Effector CD4-positive, alpha-beta T cell (primary cell): ENCODE results near the gene SCML1.

ENCODE experiments used
- DNase-seq: peaks from one replicate; pipeline ENCODE4 v3.0.0-alpha.2; 2020

Gene SCML1

DNA sequence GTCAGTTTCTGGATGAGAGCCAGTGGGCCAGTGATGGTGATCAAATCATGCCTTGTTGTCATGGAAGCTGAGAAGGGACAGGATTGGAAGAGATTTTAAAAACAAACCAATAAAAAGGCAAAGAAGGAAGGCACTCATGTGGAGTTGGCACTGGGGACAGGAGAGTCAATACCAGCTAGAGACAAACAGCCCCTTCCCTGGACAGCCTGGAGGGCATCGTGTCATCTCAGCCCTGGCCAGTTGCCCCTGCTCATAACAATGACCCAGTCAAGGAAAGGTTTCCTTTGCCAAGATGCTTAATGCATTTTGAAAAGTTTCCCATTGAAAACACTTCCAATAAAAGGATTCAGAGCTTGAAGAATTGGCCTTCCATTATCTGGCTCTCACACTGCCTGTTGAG lies 55.5 kb downstream of the SCML1 start:
- DNase-seq = no peak

DNA sequence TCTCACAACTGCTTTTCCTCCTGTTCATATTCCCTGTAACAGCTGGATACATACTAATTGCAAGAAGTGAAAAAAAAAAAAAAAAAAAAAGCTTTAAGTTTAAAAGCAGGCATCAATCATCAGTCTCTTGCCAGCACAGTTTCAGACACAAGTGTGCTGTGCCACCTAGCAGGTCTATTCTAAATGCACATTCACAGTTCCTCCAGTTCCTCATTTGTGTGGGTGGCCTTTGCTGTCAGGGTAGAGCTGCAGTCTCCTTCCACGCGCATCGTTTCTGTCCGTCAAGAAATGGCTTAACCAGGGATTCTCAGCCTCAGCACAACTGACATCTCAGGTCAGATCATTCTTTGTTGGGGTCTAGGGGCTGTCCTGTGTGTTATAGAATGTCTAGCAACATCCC lies 61.6 kb downstream of the SCML1 start:
- DNase-seq = no peak

DNA sequence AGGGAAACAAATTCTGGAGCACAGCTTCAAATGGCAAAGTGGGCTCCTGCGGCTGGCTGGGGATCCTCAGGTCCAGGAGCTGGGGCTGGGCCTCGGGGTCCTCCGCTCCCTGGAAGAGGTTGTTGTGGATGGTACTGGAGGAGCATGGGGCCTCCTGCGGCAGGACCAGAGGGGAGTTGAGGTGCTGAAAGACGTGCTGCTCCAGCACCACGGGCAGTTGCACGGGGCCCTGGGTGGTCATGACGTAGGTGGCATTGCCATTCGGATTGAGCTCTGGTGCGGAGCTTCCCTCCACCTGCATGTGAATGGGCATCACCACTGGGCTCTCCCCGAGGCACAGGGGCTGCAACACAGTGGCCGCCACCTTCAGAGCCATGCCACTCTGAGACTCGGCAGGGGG lies 64.1 kb downstream of the SCML1 start:
- no peak for DNase-seq

DNA sequence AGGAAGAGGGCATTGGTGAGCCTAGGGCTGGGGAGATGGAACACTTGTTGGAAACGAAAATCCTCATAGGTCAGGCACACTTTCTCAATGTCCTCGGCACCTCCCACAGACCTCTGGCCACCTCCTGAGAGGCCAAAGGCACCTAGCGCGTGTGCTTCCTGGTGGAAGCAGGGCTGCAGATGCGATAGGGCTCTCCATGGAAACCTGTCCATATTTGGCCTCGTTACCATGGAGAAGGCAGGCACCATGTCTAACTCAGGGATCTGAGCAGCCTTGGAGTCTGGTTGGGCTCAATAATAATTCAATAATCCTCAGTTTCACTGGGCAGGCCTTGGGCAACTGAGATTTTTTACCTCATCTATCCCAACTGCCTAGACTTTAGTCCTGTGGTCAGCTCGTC lies 65.5 kb downstream of the SCML1 start:
- no peak for DNase-seq

DNA sequence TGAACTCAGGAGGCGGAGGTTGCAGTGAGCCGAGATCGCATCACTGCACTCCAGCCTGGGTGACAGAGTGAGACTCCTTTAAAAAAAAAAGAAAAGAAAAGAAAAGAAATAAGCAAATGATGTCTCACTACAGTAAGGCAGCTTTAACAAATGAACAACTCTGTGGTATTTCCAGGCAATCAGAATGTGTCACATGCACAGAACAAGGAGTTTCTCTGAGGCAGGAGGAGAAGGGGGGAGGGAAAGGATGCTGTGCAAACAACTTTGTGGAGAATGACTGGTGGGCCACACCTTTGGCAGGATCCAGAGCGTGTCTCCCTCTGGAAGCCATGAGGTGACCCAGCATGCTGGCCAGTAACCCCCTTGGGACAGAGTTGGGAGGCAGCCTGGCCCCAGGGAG lies 66.2 kb downstream of the SCML1 start:
- DNase-seq = no peak
